Activated CD8-positive, alpha-beta memory T cell treated with anti-CD3 and anti-CD28 coated beads, Interleukin-2, amount 50 U/mL, for 1 hour (primary cell): ENCODE results near the gene PCMT1.

Source experiments
- DNase-seq: peaks from one replicate; pipeline ENCODE4 v3.0.0-alpha.2; 2020; ENCODE audit errors: extremely low read depth

PCMT1 gene

GRCh38 chr6:149855040-149855654 is 105.6 kb downstream of the PCMT1 start:
- DNase-seq, result no peak

- DNase-seq, result no peak
Observed at GRCh38 chr6:149855741-149856140, 106.2 kb downstream of the PCMT1 start.

GRCh38 chr6:149856256-149856994 is 106.9 kb downstream of the PCMT1 start:
- DNase-seq, result no peak

- DNase-seq, result no peak
Observed at GRCh38 chr6:149857541-149857940, 108.0 kb downstream of the PCMT1 start.

GRCh38 chr6:149859368-149859767 is 109.8 kb downstream of the PCMT1 start:
- DNase-seq, result no peak

GRCh38 chr6:149859938-149860337 is 110.4 kb downstream of the PCMT1 start:
- DNase-seq, result no peak

- no peak for DNase-seq
Observed at GRCh38 chr6:149860513-149860833, 110.9 kb downstream of the PCMT1 start.
